NCI-H2227 (cell line): ENCODE data around the gene ADAMTSL3.

Source experiments
- DNase-seq: peaks from one replicate; lab custom pipeline; 2025; ENCODE audit not compliant: unreplicated experiment; lab: John Stamatoyannopoulos, UW

ADAMTSL3 gene

GRCh38 chr15:83656192-83656591 is 2.3 kb downstream of the ADAMTSL3 start:
- no peak for DNase-seq

GRCh38 chr15:83656943-83657528 is 3.1 kb downstream of the ADAMTSL3 start:
- no peak for DNase-seq

- no peak for DNase-seq
Observed at GRCh38 chr15:83657549-83657948, 3.6 kb downstream of the ADAMTSL3 start.

GRCh38 chr15:83658430-83659416 is 4.8 kb downstream of the ADAMTSL3 start:
- DNase-seq = no peak

GRCh38 chr15:83659417-83659812 is 5.5 kb downstream of the ADAMTSL3 start:
- no peak for DNase-seq

GRCh38 chr15:83665480-83665879 is 11.6 kb downstream of the ADAMTSL3 start:
- DNase-seq = no peak

- DNase-seq = no peak
Observed at GRCh38 chr15:83670672-83671229, 16.8 kb downstream of the ADAMTSL3 start.

- no peak for DNase-seq
Observed at GRCh38 chr15:83671603-83672002, 17.7 kb downstream of the ADAMTSL3 start.

- DNase-seq = no peak
Observed at GRCh38 chr15:83673385-83673784, 19.5 kb downstream of the ADAMTSL3 start.

- DNase-seq = no peak
Observed at GRCh38 chr15:83682476-83683088, 28.7 kb downstream of the ADAMTSL3 start.

- DNase-seq = no peak
Observed at GRCh38 chr15:83685916-83686332, 32.0 kb downstream of the ADAMTSL3 start.

- DNase-seq = no peak
Observed at GRCh38 chr15:83688201-83688600, 34.3 kb downstream of the ADAMTSL3 start.

GRCh38 chr15:83690676-83691075 is 36.8 kb downstream of the ADAMTSL3 start:
- no peak for DNase-seq

- DNase-seq = no peak
Observed at GRCh38 chr15:83692746-83693581, 39.0 kb downstream of the ADAMTSL3 start.

GRCh38 chr15:83694015-83694414 is 40.1 kb downstream of the ADAMTSL3 start:
- DNase-seq = no peak

GRCh38 chr15:83694536-83694935 is 40.6 kb downstream of the ADAMTSL3 start:
- DNase-seq = no peak

GRCh38 chr15:83695246-83695645 is 41.3 kb downstream of the ADAMTSL3 start:
- DNase-seq = no peak

GRCh38 chr15:83695901-83696425 is 42.0 kb downstream of the ADAMTSL3 start:
- no peak for DNase-seq

- DNase-seq = no peak
Observed at GRCh38 chr15:83697716-83698115, 43.8 kb downstream of the ADAMTSL3 start.

GRCh38 chr15:83698294-83698693 is 44.4 kb downstream of the ADAMTSL3 start:
- DNase-seq = no peak
